HG03571 (cell line): ENCODE results near the gene DCDC2.
"Not testable (repeated sequence)": the region's sequence is repeated elsewhere in the genome, so short reads cannot be mapped to it uniquely, and the experiment has no call there.

Experiments used
- ATAC-seq: cut with Tn5 transposase; IDR thresholded peaks from one replicate; pipeline ENCODE4 v1.9.1; 2021; ENCODE audit not compliant: unreplicated experiment

Gene DCDC2

DNA sequence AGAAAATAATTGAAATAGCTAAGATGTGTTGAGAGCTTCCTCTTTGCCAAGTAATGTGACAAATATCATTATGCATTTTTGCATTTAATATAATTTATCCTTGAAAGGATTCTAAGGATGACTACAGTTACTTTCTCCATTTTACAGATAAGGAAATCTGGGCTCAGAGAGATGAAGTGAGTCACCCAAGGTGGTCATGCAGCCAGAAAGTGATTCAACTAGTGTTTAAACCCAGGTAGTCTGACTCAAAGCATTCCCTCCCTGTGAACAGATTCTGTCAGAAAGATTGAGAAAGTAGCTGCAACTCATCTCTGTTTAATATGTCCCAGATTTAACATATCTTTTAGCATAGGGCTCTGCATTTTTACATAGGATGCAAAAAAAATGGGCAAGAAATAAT, 203.7 kb downstream of the DCDC2 start:
- ATAC-seq, result no peak

DNA sequence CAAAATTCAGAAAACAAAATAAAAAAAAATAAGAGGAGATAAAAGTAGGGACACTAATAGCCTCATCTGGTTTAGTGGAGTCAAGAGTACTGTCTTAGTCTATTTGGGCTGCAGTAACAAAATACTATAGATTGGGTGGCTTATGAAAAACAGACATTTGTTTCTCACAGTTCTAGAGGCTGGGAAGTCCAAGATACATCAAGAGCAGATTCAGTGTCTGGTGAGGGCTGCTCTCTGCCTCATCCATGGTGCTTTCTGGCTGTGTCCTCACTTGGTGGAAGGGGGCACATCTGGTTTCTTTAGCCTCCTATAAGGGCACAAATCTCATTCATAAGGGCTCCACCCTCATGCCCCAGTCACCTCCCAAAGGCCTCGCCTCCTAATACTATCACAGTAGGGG, 205.8 kb downstream of the DCDC2 start:
- no peak for ATAC-seq

GRCh38 chr6:24149836-24150235, 208.0 kb downstream of the DCDC2 start:
- ATAC-seq, result no peak

- ATAC-seq, result no peak
Measured at GRCh38 chr6:24149296-24149695, 208.6 kb downstream of the DCDC2 start.

DNA sequence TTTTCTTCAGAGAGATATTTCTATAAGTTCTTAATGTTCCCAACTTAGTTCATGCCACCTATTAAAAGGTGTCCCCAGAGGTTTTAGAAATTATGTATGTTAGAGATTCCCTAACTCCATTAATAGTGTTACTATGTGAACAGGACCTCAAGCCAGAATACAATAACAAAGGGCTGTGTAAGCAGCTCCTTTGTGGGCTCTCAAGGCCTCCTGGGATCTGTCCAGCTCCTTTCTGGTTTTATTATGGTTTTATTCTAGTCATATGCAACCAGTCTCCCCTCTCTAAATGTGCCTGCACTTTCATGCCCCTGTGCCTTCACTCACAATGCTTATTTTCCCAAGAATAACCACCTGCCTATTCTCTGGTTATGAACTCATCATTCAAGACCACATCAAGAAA, 209.2 kb downstream of the DCDC2 start:
- ATAC-seq, result no peak

DNA sequence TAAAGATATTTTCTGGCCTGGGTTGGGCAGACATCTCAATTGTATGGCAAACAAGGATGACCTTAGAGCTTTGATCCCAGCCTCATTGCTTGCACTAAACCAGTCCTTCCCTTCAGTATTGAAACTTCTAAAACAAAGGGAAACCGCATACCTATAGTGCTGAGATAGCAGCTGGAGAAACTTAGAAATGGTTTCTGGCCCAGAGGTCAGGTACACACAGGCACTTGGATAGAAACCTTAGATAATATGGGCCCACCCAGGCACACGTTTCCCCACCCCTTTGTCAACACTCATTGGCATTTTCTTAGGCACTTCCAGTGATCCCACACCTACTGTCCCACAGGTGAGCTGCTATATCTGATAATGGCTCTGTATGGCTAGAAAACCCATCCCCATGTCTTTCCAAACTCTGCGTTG, 209.7 kb downstream of the DCDC2 start:
- no peak for ATAC-seq

DNA sequence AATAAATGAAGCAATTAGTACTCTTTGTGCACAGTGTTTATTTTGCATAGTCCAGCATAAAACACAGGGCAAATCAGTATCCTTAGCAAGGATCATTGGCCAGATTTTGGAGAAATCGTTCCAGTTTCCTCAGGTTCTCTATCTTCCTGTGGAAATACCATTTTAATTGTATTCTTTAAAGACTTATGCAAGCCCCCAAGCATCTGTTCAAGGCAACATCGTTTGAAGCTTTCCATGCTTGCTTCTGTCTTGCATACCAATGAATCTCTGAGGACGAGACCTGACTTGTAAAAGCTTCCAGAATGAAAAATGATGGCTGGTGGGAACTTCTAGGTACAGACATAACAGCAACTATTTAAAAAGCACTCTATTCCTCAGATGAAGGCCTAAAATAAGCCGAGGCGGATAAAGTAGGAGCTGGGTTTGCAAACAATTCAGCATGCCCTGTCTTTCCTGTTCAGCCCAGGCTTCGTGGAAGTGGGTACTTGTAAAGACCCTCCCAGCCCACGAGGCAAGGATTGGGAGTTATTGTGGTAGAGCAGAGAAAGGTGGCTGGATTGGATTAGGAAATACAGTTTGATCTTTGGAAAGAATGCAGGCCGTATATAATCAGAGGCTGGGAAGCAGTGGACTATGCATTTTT, 210.2 kb downstream of the DCDC2 start:
- no peak for ATAC-seq

GRCh38 chr6:24146871-24147270, 211.0 kb downstream of the DCDC2 start:
- ATAC-seq, result no peak

DNA sequence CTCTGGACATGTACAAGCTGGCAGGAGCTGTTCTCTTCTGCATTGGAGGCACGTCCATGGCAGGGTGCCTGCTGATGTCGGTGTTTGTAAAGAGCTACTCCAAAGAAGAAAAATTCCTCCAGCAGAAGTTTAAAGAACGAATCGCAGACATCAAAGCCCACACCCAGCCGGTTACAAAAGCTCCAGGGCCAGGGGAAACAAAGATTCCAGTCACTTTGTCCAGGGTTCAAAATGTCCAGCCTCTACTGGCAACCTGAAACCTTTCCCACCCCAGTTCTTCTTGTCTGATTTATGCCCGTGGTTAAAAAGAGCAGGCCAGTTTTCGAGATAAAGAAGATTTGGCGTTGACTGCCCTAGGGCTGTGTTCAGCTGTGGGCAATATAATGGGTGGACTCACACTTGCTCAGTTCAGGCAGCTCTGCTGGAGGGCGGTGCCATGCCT, 212.1 kb downstream of the DCDC2 start:
- no peak for ATAC-seq

- ATAC-seq, result not testable (repeated sequence)
Measured at GRCh38 chr6:24142733-24143132, 215.1 kb downstream of the DCDC2 start.

DNA sequence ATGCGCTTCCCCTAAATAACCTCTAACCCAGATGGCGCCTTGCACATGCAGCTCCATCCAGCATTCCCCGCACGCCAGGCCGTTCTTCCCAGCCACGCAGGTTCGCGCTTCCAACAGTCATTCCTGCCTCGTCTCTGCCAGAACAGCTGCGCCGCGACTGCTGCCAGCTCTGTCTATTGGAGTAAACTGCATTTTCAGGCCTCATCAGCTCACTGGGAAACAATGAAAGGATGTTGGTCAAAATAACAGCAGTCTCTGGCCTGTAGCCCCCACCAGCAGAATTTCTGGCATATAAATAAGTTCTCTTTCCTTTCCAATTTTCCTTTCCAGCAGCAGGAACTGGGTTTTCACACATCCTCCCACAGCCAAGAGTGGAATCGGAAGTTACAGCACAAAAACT, 217.3 kb downstream of the DCDC2 start:
- ATAC-seq, result no peak

DNA sequence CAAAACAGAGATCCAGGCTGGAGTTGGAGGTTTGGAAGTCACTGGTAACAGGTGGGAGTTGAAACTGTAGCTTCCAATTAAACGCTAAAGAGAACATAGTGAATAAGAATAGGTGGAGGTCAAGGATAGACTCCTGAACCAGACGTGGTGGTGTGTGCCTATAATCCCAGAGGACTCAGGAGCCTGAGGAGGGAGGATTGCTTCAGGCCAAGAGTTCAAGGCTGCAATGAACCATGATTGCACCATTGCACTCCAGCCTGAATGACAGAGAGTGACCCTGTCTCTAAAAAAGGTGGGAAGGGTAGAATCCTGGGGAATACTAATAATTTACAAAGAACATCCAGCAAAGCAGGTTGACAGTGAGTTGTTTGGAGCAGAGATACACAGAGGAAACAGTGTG, 218.2 kb downstream of the DCDC2 start:
- no peak for ATAC-seq

DNA sequence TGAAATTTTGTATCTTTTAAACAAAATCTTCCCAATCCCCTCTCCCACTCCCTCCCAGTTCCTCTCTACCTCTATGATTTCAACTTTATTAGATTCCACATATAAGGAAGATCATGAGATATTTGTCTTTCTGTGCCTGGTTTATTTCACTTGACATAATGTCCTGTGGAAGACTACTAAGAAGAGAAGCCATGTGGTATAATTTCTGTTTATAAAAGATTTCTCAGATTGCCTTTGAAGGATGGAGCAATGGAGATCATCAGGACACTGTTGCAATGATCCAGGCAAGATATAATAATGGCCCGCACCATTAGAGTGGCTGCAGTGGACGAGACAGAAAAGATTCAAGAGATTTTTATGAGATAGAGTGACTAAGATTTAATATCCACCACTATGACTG, 218.8 kb downstream of the DCDC2 start:
- no peak for ATAC-seq

DNA sequence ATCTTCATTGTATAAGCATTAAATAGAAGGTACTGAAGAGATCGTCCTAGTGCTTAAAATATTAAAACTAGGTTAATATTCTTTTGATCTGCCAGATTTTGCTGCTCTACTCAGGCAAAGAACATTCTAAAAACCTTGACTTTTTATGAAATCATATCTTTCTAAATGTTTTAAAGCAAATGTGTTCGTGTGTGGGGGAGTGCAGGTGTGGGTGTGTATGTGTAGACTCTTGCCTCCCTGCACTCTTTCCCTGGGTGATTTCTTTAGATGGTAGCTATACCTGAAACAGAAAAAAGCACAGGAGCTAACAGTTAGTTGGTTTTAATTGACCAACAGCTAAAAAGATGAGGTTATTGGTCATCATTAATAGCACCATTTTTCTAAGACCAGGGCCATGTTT, 226.1 kb downstream of the DCDC2 start:
- ATAC-seq, result no peak

GRCh38 chr6:24127316-24127715, 230.5 kb downstream of the DCDC2 start:
- ATAC-seq, result no peak

- ATAC-seq, result no peak
Measured at GRCh38 chr6:24126586-24127192, 231.2 kb downstream of the DCDC2 start.

DNA sequence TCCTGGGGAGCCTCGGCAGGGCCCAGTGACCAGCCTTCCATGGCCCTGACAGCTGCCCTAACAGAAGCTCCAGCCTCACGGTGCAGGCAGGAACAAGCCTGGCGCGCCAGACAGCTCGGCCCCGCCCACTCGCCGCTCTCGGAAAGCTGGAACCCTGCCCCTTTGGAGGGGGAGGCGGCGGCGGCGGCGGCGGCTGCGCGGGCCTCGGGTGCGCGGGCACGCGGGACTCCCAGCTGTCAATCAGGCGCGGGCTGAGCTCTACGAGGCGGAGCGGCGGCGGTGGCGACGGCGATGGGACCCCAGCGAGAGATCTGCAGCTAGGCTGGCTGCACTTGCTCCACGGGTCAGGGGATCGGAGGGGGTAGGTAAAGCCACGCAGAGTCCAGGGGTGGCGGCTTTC, 231.9 kb downstream of the DCDC2 start, which contains the start of gene NRSN1:
NRSN1 (plus strand) TSS at position 236 of the 400 bp plus-strand sequence. CDS start 8,113 bp downstream, outside the sequence.
- ATAC-seq, result no peak

DNA sequence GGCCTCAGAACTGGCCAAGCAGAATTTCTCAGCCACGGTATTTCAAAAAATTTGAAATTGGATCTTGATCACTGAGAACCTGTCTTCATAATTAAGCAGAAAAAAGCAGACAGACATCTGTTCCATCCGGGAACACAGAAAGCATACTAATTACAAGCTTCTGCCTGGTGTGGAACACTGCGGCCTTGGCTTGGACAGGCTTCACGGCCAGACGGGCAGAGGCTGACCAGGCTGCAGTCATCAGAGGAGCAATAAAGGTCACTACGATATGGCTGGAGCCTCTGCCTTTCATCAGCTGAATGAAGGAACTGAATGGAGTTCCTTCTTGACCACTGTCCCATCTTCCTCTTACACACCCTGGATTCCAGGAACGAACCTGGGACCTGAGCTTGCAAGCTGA, 235.7 kb downstream of the DCDC2 start:
- ATAC-seq, result no peak
